PFSK-1 (cell line): ENCODE results near the gene ADAMTS1.

Source experiments
- FOXP2 ChIP-seq: optimal IDR thresholded peaks from 2 replicates; pipeline ENCODE3; 2011; ENCODE audit warnings: borderline replicate concordance, control low read depth, inconsistent platforms; ENCODE audit not compliant: insufficient read depth; ENCODE audit errors: extremely low read length, extremely low read depth
- POLR2AphosphoS5 ChIP-seq: IDR thresholded peaks from 2 replicates; pipeline ENCODE4 v1.6.1; 2012; ENCODE audit warnings: low read depth, mild to moderate bottlenecking, control low read depth, low read length, moderate library complexity
- SIN3A ChIP-seq: IDR thresholded peaks from 2 replicates; pipeline ENCODE4 v1.6.1; 2012; ENCODE audit warnings: mild to moderate bottlenecking, low read length, moderate library complexity, borderline replicate concordance; ENCODE audit not compliant: insufficient read depth
- TAF1 ChIP-seq: IDR thresholded peaks from 2 replicates; pipeline ENCODE4 v1.6.1; 2012; ENCODE audit warnings: low read length, control low read depth, borderline replicate concordance; ENCODE audit not compliant: insufficient read depth
- TF ChIP-seq, protein P1 (sequence below), 2 experiments: IDR thresholded peaks; 2 replicates each; pipeline versions ENCODE4 v1.6.1 to v1.8.0; 2011 to 2012; ENCODE audit warnings: low read depth in 2 of 2, low read length in 2 of 2, control low read depth in 1 of 2, inconsistent platforms in 1 of 2, mild to moderate bottlenecking in 1 of 2, moderate library complexity in 1 of 2; ENCODE audit not compliant: insufficient read depth in 1 of 2

The ADAMTS1 gene

DNA sequence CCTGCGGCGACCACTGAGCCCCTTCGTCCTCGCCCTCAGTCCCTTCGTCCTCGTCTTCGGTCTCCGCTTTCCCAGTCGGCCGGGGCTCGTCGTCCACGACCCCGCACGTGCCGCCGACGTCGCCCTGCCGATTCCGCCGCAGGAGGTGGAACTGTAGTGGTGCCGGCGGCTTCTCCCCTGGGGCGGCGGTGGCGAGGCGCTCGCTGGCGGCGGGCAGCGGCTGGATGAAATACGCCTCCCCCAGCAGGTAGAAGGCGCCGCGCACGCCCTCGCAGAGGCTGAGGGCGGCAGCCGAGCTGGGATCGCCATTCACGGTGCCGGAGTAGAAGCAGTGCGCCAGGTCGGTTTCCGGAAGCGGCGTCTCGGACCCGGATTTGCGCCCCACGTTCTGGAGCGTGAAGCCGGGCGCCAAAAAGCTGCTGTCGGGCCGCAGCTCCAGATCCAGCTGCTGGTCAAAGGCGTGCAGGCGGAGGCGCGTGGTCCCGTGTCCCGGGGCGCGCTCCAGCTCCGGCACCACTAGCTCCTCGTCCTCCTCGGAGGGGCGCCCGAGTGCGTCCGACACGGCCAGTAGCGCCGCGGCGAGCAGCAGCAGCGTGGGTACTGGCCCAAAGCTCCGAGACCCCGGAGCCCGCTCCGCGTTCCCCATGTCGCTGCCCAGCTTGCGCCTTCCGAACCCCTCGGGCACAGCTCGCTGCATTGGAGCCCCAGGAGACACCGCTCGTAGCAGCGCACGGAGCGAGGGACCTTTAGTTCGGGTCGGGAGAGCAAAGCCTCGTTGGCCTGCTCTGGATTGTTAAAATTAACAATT lies 747 bp downstream of the ADAMTS1 start:
- TF ChIP-seq POLR2AphosphoS5 (no peak), TAF1 (no peak), SIN3A (no peak), FOXP2 (no peak)
- TF ChIP-seq, protein P1, sequence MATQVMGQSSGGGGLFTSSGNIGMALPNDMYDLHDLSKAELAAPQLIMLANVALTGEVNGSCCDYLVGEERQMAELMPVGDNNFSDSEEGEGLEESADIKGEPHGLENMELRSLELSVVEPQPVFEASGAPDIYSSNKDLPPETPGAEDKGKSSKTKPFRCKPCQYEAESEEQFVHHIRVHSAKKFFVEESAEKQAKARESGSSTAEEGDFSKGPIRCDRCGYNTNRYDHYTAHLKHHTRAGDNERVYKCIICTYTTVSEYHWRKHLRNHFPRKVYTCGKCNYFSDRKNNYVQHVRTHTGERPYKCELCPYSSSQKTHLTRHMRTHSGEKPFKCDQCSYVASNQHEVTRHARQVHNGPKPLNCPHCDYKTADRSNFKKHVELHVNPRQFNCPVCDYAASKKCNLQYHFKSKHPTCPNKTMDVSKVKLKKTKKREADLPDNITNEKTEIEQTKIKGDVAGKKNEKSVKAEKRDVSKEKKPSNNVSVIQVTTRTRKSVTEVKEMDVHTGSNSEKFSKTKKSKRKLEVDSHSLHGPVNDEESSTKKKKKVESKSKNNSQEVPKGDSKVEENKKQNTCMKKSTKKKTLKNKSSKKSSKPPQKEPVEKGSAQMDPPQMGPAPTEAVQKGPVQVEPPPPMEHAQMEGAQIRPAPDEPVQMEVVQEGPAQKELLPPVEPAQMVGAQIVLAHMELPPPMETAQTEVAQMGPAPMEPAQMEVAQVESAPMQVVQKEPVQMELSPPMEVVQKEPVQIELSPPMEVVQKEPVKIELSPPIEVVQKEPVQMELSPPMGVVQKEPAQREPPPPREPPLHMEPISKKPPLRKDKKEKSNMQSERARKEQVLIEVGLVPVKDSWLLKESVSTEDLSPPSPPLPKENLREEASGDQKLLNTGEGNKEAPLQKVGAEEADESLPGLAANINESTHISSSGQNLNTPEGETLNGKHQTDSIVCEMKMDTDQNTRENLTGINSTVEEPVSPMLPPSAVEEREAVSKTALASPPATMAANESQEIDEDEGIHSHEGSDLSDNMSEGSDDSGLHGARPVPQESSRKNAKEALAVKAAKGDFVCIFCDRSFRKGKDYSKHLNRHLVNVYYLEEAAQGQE (IDR thresholded peaks at IDR 0.05; ENCODE audit: insufficient read depth in 1 of 2, low read depth in 2 of 2, low read length in 2 of 2), result no peak

DNA sequence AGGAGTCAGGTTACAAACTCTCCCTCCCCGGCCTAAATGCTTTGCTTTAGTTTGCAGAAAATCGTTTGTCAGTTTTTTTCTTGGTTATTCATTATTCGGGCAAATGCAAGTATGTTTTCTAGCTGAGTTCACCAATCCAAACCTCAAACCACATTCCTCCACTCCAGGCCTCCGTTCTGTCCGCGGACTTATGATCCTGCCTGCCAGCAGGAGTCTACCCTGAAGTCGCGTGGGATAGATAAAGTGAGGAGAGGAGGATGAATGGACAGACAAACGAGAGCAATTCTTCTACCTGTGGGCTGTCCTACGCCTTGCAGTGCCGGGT lies 1.3 kb downstream of the ADAMTS1 start:
- TF ChIP-seq FOXP2, result no peak
- no peak for TF ChIP-seq SIN3A
- TF ChIP-seq, protein P1 (IDR thresholded peaks at IDR 0.05; ENCODE audit: insufficient read depth in 1 of 2, low read depth in 2 of 2, low read length in 2 of 2), result no peak
- no peak for TF ChIP-seq TAF1
- TF ChIP-seq POLR2AphosphoS5, result no peak; the same call in 1 of the 2 replicates

DNA sequence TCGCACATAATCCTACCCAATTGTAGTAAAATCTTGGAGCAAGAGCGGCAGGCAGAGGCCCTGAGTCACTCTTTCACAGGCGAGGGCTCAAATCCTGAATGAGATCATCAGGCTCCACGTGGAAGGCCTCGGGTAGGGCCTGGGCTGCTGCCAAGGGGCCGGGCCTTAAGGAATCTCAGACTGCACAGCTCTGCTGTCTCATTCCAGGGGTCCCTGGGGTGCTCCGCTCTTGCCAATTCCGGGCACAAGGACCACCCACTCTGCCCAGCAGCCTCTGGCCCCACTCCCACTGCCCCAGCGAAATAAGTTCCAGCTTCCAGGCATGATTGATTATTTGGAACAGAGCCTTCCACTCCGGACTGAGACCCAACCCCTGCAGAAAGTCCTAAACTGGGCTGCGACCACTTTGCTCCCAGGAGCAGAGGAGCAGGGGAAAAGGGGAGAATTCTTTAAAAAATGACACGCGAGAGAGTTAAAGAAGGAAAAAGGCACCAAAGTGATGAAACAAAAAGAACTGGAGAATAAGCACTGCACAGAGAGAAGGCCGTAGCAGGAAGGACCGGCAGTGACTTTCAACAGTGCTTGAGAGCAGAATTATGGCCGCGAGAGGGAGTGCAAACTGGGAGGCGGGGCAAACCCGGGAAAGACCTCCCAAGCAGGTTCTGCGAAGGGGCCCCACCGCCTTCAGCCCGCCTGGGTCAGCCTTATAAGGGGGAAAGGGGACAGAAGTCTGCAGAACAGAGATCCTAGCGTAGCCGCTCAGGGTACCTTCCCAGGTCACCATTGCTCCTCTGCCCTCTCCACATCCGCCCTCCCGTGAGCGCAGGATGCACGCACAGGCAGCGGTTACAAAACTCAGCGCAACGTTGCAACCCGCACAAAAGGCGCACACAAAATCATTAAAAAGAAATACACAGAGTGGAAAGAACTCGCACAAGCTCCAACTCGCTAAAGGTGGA lies 2.0 kb downstream of the ADAMTS1 start:
- TF ChIP-seq, protein P1 (IDR thresholded peaks at IDR 0.05; ENCODE audit: insufficient read depth in 1 of 2, low read depth in 2 of 2, low read length in 2 of 2), result 0 out of 4 replicates have a peak, but pooled peaks of 1 of the 2 experiments have one; percentile 3
- peak; percentile 93 for TF ChIP-seq POLR2AphosphoS5
- TF ChIP-seq SIN3A, result peak; percentile 99
- no peak for TF ChIP-seq FOXP2
- TF ChIP-seq TAF1, result peak; percentile 79; the same call in 1 of the 2 replicates

DNA sequence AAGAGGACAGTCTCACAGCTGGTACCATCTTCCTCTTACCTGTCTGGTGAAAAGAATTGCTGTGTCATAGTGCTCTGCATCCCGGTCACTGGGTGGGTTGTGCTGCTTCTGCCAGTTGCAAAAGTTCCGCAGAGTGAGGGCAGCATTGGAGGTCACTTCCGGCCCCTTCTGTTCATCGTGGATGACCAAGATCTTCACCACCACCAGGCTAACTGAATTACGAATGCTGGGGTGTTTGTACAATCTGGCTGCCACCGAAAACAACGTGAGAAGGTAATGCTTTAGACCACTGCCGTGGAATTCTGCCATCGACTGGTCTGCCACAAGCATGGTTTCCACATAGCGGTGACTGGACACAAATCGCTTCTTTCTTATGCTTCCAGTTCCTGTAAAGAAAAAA lies 2.9 kb downstream of the ADAMTS1 start:
- TF ChIP-seq, protein P1 (IDR thresholded peaks at IDR 0.05; ENCODE audit: insufficient read depth in 1 of 2, low read depth in 2 of 2, low read length in 2 of 2), result no peak

DNA sequence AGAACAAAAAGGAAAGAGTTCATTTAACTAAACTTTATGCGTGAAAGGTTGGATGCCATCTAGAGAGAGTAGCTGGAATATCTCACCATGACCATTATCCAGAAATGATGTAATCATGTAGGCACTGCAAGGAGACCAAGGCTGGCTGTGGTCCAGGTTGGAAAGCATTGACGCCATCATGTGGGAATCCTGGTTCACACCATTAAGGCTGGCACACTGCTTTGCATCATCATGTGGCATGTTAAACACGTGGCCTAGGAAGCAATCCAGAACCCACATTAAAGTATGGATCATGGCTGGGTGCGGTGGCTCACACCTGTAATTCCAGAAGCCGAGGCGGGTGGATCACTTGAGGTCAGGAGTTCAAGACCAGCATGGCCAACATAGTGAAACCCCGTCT lies 4.3 kb downstream of the ADAMTS1 start:
- TF ChIP-seq FOXP2, result no peak
